ENCODE data around the gene KIAA0753.

The KIAA0753 gene

GRCh38 chr17:6640536-6641246 is at the start of gene KIAA0753, which contains the start of gene TXNDC17:
Gene KIAA0753 (minus strand): TSS chr17:6640711. CDS start chr17:6635103, 5,608 bp downstream.
Gene TXNDC17 (plus strand): TSS chr17:6641060. CDS start chr17:6641083, 23 bp downstream.
- DNase-seq, result peak; percentile 69

DNA sequence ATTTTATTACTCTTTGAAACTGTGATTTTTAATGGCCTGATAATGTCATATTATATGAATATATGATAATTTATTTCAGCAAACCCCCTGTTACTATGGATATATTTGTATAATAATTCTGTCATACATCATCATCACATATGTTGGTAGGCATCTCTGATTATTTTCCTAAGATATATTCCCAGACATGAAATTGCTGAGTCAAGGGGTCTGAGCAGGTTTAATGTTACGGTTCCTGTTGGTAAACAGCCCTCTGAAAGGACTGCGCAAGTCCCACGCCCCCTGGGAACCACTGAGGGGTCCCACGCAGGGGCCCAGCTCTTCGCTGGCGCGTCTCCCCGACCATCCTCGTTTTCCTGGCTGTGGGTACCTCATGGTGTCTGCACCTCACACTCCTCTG is 48.4 kb upstream of the KIAA0753 start:
- DNase-seq, result no peak

DNA sequence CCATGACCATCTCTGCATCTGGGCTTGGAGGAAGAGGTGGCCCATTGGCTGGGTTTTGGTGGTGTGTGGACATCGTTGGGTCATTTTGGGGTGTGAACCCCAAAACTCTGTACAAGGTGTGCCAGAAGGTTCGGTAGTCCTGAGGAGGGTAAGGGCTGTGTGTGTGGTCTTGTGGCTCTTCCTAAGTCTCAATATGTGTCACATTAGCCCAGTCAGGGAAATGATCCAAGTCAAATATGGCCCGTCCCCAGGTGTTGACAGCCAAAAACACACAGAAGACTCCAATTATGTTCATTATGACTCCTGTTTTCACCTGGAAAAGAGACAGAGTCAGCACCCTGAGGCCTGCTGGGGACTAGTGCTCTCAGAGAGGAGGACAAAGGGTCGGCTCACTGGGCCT is 45.5 kb upstream of the KIAA0753 start:
- no peak for DNase-seq

DNA sequence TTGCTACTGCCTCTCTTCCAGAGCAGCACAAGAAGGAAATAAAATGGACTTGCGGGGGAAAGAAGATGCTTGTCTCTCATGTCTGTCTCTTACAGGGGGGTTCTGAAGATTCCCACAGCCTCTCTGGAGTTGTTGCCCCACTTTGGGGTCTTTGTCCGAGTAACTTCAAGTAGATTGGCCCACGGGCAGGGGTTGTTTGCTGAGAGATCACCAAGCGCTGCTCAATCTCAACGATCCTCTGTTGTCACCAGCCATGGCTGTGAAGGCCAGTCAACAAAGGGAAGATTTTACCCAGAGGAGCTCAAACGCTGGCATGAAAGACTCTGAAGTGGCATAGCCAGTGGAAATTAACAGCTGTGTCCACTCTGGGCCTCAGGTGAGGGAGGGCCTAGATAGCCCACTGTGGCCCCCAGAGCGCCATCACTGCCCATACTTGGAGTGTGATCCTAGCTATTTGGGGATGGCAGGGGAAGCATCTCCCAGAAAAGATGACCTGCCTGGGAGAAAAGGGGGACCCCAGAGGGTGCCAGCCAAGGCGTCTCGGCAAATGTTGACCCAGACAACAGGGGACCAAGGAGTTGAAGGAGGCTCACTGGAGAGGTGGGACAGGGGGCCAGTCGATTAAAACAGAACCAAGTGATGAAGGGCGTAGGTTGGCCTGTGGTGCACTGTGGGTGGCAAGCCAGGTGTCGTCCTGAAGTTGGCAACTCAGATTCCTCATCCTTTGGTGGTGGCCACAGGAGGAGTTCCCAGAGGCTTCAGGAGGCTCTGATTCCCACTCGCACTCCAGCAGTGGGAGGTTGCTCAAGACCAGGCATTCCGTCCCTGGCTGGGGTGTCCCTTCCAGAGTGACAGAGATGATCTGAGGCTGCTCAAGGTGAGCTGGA is 44.6 kb upstream of the KIAA0753 start:
- no peak for DNase-seq

- DNase-seq, result no peak
These were observed 43.9 kb upstream of the KIAA0753 start for GRCh38 chr17:6684460-6684783.

- DNase-seq, result no peak
These were observed 43.4 kb upstream of the KIAA0753 start for GRCh38 chr17:6683730-6684459.

GRCh38 chr17:6683081-6683684 is 42.7 kb upstream of the KIAA0753 start:
- no peak for DNase-seq

- DNase-seq, result no peak
These were observed 41.8 kb upstream of the KIAA0753 start for GRCh38 chr17:6682339-6682738.

GRCh38 chr17:6681671-6682070 is 41.2 kb upstream of the KIAA0753 start:
- no peak for DNase-seq

- DNase-seq, result no peak
These were observed 40.7 kb upstream of the KIAA0753 start for GRCh38 chr17:6681176-6681575.

GRCh38 chr17:6679241-6679640 is 38.7 kb upstream of the KIAA0753 start:
- no peak for DNase-seq

- no peak for DNase-seq
These were observed 37.4 kb upstream of the KIAA0753 start for GRCh38 chr17:6677946-6678345.

DNA sequence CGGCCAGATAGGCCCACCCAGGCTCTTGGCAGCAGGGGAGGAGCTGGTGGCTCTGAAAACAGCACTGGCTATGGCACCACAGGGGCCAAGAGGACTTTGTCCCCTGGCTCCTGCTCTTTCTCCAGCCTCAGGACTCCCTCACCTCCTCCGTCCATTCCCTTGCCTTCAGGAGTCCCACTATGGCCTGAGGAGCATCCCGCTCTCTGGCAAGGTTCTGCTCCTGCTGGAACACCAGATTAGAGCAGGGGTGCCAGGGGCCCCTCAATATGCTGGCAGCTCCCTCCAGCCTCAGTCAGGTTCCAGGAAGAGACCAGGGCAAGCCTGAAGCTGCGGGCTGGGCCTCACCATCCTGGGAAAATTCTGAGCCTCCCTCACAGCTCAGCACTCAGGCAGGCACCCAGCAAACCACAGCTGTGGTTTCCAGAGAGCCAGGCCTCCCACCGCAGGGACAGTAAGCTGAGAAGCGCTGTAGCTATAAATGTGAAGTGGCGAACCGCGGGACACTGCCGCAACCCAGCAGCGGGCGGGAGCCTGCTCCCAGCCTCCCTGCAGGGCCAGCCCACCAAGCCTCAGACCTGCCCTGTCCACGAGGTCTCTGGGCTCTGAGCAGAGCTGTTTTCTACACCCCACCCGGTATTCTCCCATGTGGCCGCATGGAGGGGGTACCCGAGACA is 36.8 kb upstream of the KIAA0753 start:
- DNase-seq, result no peak

DNA sequence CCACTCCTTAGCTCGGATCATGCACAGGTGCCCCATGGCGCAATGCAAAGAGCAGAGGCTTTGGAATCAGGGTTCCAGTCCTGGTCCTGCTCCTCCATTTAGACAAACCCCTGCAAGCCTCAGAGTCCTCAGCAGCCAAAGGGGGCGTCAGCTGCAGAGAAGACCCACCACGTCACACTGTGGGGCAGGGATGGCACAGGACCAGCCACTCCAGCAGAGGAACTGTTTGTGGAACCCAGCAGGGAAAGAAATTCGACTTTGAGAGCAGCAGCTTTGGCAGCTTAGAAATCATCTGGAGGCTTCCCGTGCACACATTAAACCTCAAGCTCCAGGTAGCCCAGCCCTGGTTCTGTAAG is 36.3 kb upstream of the KIAA0753 start:
- DNase-seq, result no peak

DNA sequence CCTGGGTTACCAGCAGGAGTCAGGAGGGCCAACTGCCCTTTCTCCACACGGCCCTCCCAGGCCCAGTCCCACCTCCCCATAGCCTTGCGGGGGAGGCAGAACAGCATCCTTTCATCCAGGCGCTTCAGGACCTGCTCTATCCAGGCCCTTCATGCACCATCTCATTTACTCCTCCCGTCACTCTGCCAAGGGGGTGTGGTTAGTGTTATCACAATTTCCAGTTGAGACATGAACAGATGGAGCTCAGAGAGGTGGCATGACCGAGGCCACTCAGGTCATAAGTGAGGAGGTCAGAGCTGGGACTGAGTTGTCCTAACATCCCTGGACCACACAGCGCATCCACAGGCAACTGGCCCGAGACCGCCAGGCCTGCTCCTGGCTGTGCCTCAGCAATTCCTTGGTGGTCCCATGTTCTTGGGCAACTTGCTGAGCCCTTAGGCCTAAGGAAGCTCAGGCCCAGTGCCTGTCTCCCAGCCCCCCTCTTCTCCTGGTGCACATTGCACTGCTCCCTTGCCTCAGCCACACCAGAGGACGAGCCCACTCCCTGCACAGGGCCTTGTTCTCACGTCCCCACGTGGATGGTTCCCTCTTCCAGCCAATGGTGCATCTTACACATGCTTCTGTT is 34.8 kb upstream of the KIAA0753 start:
- no peak for DNase-seq

DNA sequence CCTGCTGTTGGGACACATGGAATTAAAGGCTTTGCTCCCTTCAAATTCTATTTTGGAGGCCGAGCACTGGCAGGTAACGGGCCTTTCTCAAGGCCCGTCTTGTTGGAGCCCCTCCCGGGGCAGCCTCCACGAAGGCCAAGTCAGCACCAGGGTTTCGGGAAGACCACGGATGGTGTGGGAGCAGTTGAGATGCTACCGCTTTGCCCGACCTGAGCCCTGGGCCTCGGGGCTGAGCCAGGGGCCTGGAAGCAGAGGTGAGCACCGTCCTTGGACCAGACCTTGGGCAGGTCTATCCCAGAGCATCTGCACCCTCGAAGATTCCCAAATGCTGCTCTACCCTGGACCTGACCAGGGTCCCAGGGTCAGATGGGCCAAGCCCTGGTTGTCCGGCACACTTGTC is 34.1 kb upstream of the KIAA0753 start:
- no peak for DNase-seq

DNA sequence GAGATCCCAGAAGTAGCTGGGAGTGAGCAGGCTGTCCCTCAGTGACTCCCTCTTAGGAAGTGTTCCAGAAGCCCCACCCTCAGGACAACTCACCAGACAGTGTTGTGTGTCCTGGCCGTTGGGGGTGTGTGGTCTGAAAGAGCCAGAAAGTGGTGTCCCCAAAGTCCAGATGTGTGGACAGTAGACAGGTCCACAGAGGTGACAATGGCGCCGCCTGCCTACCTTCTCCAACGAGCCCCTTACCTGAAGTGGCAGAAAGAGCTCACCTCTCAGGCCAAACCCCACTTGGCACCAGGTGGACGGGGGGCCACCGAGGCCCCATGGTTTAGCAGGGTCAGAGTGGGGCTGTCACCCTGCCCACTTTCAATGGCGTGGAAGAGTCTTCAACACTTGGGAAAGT is 30.9 kb upstream of the KIAA0753 start:
- no peak for DNase-seq

DNA sequence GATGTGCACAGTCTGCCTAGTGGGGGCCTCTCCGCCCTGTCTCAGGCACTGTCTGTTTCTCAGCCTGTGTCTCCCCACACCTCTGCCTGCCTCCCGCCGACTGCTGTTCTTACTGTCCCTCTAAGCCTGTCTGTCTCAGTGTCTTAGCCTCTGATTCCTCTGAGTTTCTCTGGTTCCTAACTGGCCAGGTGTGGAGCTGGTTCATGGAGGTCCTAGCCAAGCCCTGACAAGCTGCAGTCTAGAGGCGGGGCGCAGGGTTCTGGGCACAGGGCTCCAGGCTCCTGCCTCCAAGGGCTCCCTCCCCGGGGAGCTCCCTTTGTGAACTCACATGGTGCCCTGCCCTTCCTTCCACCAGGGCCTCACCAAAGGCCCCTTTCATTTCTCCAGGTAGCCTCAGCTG is 30.5 kb upstream of the KIAA0753 start:
- DNase-seq, result no peak

DNA sequence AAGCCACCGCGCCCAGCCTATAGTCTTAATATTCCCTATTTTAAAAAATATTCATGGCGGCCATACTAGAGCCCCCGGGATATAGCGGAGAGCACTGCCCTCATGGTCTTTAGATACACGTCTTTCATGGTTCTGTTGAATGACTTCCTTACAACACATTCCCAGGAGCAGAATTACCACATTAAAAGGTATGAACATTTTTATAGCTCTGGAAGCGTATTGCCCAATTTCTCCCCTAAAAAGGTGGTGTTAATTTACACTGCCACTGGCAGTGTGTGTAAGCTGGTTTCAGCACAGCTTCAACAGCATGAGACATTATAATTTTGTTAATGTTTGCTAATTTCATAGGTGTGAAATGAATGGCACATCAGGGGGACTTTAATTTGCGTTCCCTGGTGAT is 30.1 kb upstream of the KIAA0753 start:
- DNase-seq, result no peak

DNA sequence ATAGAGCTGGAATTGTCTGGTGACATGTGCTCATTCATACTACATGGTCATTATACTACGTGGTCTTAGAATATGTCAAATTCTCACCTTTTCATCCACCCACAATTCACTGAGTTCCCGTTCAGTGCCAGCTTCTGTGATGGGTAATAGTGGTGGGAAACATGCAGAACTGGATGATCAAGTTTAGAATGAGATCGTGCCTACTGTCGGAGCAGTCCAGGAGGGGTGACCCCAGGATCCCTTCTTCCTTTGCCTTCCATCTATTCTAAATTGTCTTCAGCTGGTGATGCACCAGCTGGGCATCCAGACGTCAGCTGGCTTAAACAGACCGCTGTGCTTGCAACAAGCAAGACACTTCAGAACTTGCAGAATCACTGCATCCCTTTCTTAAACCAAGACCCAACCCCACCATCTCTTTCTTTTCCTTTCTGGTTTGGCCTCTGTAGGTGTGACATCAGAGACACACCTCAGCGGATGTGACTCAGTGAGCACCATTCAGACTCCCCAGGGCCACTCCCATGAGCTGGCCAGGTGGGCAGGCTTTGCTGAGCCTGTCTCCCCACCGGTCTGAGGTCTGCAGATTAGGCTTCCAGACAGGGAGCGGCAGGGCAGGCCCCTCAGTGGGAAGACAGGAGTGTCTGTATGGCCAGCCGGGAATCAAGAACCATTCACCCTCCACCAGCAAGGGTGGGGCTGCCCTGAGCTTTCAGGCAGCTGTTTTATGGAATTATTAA is 29.1 kb upstream of the KIAA0753 start:
- no peak for DNase-seq

DNA sequence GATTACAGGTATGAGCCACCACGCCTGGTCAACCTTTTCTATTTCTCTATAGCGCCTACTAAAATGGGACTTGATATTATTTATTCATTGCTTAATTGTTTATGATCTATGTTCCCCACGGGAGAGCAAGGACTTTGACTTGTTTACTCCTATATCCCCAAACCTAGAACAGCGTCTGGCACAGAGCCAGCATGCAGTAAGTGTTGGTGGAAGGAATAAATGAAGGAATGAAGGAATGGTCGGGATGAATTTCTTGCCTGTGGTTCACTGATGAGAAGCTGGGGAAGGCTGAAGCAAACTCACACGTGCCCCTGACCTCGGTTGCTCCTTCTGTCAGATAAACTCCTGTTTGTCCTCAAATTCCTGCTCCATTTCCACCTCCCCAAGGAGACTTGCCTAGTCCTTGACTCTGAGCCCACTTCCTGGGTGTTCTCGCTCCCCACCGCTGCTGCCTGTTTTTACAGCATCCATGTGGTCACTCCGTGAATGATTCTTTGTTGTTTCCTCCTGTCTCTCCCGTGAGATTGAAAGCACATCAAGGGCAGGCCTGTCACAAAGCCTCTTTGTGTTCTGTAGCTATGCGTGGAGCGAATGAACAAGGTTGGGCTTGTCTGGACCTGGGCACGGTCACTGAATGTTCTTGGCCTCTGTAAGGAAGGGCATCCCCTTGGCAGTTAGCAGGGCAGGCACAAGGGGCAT is 28.4 kb upstream of the KIAA0753 start:
- no peak for DNase-seq
